Spleen (tissue), 7 donors: ENCODE results near the gene DCST2.

Source experiments
- POLR2A ChIP-seq, 3 donors: fragments of 450-650 bp; IDR thresholded peaks; one replicate each; pipeline ENCODE4 v1.5.1; 2017; ENCODE audit warnings: antibody characterized with exemption in 3 of 3, mild to moderate bottlenecking in 1 of 3
- TF ChIP-seq, protein P1 (sequence below), 11 experiments: fragments of 200-600 bp in 7 of 11; fragments of 450-650 bp in 4 of 11; sonication (generic) in 4 of 11; IDR thresholded peaks in 8 of 11; conservative IDR thresholded peaks in 3 of 11; 1 replicate in 7 of 11; 2 replicates in 4 of 11; pipeline versions ENCODE4 v1.4.0 to v1.8.0; 2016 to 2021; ENCODE audit warnings: antibody characterized with exemption in 11 of 11, inconsistent platforms in 4 of 11, mild to moderate bottlenecking in 1 of 11
- donor health status: DM: no; HTN: no; CAD: no; lungs with moderate emphysema.
- donor health status: DM: no; HTN: no; CAD: no.
- donor health status: DM: no; HTN: no; CAD: no.

DNA sequence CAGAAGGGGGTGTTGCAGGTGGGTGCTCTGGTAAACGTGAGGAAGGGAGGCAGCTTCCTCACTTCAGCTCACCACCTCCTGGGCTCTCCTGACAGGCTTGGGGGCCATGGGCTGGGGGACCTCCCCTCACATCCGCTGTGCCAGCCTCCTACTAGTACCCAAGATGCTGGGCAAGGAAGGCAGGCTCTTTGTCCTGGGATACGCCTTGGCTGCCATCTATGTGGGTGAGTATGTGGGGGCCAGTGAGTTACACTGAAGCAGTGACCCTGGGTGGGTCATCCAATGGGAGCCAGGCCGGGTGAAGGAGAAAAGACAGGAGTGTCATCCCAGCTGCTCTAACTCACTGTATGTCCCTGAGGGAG is 5.7 kb upstream of the DCST2 start:
- TF ChIP-seq, protein P1, sequence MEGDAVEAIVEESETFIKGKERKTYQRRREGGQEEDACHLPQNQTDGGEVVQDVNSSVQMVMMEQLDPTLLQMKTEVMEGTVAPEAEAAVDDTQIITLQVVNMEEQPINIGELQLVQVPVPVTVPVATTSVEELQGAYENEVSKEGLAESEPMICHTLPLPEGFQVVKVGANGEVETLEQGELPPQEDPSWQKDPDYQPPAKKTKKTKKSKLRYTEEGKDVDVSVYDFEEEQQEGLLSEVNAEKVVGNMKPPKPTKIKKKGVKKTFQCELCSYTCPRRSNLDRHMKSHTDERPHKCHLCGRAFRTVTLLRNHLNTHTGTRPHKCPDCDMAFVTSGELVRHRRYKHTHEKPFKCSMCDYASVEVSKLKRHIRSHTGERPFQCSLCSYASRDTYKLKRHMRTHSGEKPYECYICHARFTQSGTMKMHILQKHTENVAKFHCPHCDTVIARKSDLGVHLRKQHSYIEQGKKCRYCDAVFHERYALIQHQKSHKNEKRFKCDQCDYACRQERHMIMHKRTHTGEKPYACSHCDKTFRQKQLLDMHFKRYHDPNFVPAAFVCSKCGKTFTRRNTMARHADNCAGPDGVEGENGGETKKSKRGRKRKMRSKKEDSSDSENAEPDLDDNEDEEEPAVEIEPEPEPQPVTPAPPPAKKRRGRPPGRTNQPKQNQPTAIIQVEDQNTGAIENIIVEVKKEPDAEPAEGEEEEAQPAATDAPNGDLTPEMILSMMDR (IDR thresholded peaks at IDR 0.05 in 8 of 11, conservative IDR thresholded peaks at IDR 0.05 in 3 of 11) = no peak
- no peak for TF ChIP-seq POLR2A (IDR thresholded peaks at IDR 0.05)
